Lung microvascular endothelial cell (primary cell): Measurements from ENCODE around the gene ZNF14. TPM values are rescaled to one million over a fixed set of nuclear protein-coding genes. Genes with fewer than 3 reads are reported as not detected.
A peak's percentile ranks its signal among the peaks of the same experiment; 100 is the strongest.
"Not testable (repeated sequence)": the region's sequence is repeated elsewhere in the genome, so short reads cannot be mapped to it uniquely, and the experiment has no call there.

Experiments
- DNase-seq, 2 donors: peaks; one replicate each; pipeline versions ENCODE4 v3.0.0 to v3.0.0-alpha.2; 2010; ENCODE audit warnings: low read depth in 2 of 2
- total RNA-seq: library from RNA; depleted of rRNA; stranded (reverse); fragments of >200 nt; gene quantifications from 2 replicates; pipeline ENCODE4 v1.2.1, GENCODE V29; 2014

The ZNF14 gene
- 2.6 and 5.0 TPM in 2 replicates for total RNA-seq

DNA sequence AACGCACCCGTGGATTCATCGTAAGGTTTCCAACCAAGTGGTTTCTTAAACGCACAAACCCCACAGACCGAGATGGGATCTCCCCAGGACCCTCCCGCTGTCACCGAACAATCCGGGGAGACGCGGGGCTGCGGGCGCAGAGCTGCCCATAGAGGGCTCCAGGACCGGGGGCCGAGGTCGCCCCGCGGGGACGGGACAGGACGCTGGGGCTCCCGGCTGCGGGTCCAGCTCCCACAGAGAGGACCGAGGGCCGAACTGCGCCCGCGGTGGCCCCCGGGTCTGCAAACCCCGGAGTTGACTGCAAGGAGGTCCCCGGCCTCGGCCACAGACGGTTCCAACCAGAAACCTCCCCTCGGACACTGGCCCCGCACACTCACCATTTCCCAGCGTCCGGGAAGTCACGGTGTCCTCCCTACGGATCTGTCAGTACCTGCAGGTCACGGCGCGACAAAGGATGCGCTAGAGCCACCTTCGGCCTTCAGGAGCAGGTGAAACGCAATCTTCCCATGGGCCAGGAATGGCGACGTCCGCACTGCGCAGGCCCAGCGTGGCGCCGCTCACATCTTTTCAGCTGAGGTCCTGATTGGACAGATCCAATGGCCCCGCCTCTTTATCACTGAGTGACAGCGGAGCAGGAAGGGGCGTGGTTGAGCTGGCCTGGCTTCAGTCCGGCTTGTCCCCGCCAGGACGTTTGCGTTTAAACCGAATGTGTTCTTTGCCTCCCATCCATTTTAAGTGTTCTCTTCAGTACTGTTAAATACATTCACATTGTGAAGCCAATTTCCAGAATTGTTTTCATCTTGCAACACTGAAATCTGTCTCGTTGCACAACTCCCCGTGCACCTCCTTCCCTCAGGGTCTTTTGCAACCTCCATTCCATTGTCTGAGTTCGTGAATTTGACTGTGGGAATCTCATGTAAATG is at the start of gene ZNF14:
ZNF14 (minus strand) TSS at position 534 of the 923 bp plus-strand sequence; CDS start at position 380, 154 bp downstream.
- DNase-seq = peak; percentile 92 to 95

GRCh38 chr19:19781791-19782190 is 48.9 kb upstream of the ZNF14 start:
- not testable (repeated sequence) for DNase-seq

GRCh38 chr19:19778666-19779065 is 45.8 kb upstream of the ZNF14 start:
- DNase-seq = no peak

GRCh38 chr19:19777692-19778091 is 44.8 kb upstream of the ZNF14 start:
- no peak for DNase-seq

DNA sequence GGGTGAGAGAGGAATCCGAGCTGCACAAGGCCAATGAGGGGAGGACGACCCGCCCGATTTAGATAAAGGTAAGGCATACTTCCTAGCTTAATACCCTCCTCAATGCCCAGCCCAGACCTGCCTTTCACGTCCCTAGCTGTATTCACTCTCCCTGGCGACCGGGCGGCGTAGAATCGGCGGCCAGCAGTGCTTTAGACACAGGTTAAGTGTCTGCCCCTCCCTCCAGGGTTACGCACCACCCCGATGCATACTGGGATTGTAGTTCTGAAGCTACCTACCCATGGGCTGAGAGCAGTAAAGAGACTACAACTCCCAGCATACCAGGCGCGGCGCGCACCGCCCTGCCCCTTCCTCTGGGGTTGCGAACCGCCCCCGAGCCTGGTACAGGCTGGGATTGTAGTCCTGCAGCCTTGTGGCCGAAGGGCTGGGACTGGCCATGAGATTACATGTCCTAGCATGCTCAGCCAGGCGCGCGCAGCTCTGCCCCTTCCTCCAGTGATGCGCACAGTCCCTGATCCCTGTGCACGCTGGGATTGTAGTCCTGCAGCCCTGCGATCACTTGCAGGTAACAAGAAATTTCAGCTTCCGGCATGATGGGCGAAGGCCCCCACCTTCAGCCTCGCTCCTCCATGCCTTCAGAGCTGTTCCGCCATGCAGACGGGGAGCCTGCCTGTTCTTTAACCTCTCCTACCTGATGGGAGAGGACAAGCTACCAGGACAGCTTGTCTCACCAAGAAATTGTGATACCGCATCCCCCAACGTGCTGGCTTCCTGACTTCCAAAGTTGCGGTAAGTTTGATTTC is 43.5 kb upstream of the ZNF14 start:
- peak; percentile 98 to 99 for DNase-seq

DNA sequence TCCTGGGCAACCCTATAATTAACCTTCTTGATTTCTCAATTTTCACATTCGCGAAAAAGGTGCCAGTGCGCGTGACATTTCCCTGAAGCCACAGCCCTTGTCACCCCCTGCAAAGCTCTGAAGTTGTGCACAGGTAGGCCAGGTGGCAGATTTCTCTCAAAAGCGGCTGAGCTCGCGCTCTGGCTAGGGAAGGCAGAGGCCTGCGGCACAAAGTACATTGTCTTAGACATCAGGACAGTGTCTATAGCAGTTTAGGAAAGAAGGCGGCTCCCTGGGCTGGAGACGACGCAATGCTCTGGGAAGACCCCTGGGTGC is 42.9 kb upstream of the ZNF14 start:
- DNase-seq = peak in 1 of 2 donors; percentile 4

GRCh38 chr19:19774354-19775033 is 41.6 kb upstream of the ZNF14 start:
- no peak for DNase-seq

DNA sequence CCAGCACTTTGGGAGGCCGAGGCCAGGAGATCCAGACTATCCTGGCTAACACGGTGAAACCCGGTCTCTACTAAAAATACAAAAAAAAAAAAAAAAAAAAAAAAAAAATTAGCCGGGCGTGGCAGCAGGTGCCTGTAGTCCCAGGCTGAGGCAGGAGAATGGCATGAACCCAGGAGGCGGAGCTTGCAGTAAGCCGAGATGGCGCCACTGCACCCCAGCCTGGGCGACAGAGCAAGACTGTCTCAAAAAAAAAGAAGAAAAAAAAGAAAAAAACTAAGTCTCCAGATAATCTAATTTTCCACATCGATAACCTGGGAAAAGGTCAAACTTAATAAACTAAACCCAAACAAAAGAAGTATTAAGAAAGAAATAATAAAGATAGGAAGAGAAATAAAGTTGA is 39.1 kb upstream of the ZNF14 start:
- not testable (repeated sequence) for DNase-seq

DNA sequence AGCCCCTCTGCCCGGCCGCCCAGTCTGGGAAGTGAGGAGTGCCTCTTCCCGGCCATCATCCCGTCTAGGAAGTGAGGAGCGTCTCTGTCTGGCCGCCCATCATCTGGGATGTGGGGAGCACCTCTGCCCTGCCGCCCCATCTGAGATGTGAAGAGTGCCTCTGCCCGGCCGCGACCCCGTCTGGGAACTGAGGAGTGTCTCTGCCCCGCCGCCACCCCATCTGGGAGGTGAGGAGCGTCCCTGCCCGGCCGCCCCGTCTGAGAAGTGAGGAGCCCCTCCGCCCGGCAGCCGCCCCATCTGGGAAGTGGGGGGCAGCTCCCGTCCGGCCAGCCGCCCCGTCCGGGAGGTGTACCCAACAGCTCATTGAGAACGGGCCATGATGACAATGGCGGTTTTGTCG is 37.1 kb upstream of the ZNF14 start:
- not testable (repeated sequence) for DNase-seq

GRCh38 chr19:19758164-19758563 is 25.3 kb upstream of the ZNF14 start:
- DNase-seq = no peak

GRCh38 chr19:19752760-19753403 is 20.0 kb upstream of the ZNF14 start:
- DNase-seq = no peak

- DNase-seq = no peak
These were observed 18.9 kb upstream of the ZNF14 start for GRCh38 chr19:19751846-19752245.

DNA sequence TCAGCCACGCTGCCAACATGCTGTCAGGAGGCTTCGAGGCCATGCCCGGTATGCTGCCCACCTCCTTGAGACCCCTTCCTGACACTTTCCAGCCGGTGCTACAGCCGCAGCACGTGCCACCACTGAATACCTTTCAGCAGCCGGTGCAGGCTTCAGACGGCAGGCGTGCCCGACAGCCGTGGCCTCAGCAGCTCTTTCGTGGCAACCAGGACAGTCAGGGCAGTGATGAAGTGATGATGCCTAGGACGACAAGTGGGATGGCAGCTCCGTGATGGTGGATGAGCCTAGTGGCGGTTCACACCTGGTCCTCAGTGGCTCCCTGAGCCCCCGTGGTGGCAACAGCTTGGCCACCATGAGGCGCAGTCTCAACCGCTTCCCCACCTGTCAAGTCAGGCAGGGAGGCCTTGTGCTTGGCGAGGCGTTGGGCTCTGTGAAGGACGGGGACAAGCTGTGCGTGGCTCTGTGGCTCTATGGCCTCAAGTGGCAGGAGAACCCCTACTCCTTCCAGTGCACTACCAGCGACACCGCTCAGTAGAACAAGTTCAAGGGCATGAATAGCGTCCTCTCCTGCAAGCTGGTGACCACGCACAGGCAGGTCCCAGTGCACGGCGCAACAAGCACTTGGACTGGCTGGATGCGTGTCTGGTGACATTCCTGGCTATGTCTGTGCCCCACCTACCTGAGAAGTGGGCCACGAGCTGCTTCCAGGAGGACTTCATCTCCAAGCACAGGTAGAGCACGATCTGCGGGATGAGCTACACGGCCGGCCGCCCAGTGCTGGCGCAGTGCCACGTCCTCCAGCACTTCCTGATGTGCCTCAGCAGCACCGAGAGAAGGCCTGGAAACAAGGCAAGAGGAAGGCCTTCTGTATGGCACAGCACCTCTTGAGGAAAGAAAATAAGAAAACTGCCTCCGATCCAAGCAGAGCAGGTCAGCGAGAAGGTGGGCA is 18.2 kb upstream of the ZNF14 start:
- DNase-seq = no peak

DNA sequence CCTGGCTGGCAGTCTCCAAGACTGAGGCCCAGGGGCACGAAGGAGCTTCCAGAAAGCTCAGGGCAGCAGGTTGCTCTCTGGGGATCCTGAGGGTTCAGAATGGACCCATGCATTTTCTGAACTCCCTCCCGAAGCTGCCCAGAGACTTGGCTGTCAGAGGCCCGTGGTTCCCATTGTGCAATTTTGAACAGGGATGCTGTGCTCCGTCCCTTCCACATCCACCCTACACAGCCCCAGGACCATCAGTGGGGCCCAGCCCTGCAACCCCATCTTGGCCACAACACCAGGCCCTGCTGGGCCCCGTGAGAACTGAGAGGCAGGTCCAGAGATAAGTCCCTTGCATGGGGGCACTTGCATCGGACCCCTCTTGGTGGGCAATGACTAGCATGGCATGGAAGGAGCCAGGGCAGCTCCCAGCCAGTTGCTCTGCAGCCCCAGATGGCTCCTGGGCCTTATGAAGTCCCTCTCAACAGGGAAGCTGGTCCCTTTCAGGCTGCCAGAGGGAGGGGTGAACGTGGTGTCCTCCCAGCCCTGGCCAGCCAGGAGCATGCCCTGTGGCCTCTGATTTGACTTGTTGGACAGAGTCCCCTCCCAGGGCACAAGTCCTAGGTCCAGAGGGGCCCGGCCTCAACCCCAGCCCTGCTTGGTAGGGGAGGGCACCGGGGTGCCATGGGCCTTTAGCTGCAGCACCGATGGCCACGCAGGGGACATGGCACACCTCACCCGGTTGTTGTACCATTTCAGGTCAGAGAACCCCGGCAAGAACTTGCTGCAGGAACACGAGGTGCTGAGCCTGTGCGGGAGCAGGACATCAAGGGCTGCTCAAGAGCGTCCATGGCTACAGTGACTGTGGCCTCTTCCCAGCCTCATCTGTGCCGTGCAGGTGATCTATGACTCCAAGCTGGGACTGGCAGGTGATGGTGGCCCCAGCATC is 17.3 kb upstream of the ZNF14 start:
- DNase-seq = no peak

DNA sequence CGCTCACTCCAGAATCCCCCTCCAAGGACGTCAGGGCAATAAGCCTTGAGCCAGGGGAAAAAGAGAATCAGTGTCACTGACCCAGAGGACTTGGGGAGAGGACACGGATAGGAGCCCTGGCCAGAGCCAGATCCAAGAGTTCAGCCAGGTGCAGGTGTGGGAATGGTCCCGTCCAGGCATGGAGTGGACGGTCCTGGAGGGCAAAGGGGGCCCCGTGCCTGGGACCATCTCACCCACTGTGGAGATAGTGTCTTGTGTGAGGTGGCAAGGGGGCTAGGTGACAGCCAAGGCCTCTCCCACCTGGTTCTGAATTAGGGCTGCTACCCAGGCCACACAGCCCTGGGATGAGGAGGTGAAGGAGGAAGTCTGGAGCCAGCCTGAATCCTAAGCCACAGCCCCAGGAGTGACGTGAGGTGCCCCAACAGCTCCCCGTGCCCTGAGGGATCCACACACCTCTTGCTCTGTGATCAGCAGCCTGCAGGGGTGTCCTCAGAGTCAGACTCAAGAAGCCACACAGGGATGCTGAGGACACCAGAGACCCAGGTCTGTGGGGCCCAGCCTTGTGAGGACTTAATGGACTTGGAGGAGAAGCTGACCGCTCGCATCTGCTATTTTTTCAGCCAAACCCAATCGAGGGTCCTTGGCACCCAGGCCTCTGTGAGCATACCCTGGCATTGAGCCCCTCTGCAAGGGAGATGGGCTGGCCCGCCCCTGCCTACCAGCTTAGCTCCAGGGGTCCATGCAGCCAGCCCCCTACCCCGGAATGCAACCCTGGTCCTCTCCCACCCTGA is 16.4 kb upstream of the ZNF14 start:
- DNase-seq = no peak

- DNase-seq = no peak
These were observed 15.5 kb upstream of the ZNF14 start for GRCh38 chr19:19748249-19748938.

DNA sequence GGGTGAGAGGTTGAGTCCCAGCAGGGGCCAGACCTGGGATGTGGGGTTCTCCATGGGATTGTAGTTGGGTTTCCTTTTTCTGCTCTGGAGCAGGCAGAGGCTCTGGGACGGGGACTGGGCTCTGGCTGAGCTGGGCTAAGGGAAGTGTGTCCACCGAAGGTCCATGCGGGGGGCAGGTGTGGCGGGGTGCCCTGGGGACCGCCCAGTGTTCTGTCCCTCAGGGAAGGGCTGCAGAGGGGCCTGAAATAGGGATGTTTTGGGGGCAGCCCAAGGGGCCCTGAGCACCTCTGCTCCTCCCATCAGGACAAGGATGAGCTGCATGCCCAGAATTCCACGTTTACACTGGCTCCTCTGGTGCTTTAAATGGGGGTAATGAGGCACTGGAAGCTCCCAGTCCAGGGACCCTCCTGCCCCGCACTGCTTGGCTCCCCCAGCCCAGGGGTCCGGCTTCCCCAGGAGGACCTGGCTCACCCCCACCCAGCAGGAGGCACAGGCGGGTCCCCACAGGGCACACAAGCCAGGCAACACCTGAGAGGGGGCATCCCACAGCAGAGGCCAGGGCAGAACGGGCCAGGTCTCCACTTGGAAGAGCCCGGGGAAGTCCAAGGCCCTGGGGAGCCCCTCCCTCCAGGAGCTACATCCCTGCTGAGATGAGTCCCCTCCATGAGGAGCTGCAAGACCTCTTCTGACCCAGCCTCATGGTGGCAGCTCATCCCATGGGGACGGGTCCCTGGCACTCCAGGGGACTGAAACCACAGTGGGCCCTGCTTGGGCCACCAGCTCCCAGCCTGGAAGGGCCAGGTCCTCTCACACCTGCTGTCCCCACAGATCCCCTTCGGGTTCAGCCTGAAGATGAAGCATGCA is 14.7 kb upstream of the ZNF14 start:
- DNase-seq = no peak
